DLD1 (cell line): ENCODE results near the gene C7.
"Not testable (repeated sequence)": the region's sequence is repeated elsewhere in the genome, so short reads cannot be mapped to it uniquely, and the experiment has no call there.

Experiments used
- in situ Hi-C: cut with HindIII; loops from 2 replicates; pipeline ENCODE4 v1.10.0; 2017; ENCODE audit warnings: low sequenced_read_pairs

The C7 gene

GRCh38 chr5:40987349-40987748, 78.1 kb downstream of the C7 start:
- in situ Hi-C loops: loop anchor here (5.0 kb wide), 1 partner anchor 60 kb away; no protein-coding TSS in a partner anchor

DNA sequence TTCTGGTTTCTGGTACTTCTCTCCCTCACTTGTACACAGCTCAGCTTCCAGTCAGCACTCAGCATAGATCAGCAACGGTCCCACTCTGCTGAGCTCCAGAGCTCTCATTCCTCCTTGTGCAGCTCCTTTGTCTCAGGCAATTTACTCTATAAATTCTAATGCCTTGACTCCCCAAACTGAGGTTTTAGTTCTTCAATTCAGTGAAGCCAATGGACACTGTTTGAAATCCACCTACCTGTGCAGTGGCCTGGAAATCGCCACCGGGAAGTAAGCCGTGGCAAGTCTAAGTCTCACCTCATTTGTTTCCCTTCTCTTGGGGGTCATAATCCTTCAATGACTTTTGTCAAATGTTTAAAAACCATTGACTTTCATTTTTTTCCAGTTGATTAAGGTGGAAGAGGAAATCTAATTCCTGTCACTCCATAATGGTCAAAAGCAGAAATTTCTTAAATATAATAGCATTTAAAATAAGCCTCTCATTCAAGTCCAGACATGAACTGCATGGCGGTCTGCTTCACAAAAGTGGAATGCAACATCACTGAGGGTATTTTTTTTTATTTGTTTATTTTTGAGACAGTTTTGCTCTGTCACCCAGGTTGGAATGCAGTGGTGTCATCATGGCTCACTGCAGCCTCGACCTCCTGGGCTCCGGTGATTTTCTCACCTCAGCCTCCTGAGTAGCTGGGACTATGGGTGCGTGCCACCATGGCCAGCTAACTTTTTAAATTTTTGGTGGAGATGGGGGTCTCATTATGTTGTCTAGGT, 79.6 kb downstream of the C7 start:
- in situ Hi-C loops: loop anchor here (5.0 kb wide), 1 partner anchor 58 kb away; no protein-coding TSS in a partner anchor

DNA sequence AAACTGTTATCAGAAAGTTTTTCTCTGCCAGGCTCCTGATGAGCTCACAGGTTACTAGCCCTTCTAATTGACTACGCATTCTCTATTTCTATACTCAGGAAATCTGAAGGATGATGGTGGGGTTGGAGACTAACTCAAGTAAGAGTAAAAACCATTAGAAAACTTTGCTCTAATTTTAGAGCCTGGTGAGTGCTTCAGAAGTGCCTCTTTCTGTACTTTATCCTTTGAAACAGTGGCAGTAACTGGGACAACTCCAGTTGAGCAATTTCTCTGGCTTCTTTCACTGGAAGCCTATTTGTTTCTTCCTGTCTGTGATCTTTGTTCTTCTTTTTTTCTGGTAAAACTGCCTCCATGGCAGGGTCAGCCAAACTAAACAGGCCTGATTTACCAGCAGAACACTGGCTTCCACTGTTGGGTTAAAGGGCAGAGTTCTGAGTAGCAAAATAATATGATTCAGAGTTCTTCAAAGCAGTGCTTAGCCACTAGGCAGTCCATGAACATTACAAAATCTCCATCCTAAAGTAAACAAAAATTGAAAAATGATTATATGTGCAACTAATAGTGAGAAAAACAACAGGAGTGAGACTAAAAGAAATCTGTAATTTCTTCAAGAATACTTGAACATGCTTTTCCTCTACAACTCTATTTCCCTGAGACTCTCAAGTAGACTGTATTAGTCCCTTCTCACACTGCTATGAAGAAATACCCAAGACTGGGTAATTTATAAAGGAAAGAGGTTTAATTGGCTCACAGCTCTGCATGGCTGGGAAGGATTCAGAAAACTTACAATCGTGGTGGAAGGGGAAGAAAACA, 82.1 kb downstream of the C7 start:
- in situ Hi-C loops: no loop called here

DNA sequence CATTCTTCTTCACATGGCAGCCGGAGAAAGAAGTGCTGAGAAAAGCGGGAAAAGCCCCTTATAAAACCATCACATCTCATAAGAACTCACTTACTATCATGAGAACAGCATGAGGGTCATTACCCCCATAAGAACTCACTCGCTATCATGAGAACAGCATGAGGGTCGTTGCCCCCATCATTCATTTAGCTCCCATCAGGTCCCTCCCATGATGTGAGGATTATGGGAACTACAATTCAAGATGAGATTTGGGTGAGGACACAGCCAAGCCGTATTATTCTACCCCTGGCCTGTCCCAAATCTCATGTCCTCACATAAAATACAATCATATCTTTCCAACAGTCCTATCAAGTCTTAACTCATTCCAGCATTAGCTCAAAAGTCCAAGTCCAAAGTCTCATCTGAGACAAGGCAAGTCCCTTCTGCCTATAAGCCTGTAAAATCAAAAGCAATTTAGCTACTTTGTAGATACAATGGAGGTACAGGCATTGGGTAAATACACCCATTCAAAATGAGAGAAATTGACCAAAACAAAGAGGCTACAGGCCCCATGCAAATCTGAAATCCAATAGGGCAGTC, 82.8 kb downstream of the C7 start:
- in situ Hi-C loops: no loop called here

DNA sequence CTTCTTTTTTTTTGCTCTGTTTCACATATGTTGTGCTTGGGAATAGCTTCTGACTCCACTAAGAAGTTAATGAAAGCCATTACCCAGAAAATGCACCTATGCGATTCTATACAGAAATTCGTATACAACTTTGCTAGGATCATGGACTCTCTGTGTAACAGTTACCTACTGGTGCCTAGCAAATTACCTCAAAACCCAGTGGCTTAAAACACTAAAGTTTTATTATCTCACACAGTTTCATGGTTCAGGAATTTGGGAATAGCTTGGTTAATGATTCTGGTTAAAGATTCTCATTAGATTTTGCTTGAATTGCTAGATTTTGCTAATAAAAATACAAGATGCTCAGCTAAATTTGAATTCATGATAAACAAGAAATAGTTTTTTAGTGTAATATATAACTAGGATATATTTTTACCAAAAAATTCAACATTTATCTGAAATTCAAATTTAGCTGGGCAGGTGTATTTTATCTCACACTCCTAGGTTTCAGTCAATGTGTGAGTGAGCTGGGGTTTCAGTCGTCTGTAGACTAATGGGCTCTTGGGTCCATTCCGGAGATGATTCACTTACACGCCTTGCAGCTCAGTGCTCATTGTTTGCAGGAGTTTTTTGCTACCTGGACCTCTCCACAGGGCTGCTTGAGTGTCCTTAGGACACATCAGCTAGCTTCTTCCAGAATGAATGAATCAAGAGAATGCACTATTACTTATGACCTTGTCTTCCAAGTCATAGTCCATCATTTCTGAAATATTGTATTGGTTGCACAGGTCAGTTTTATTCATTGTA, 86.7 kb downstream of the C7 start:
- in situ Hi-C loops: no loop called here

- in situ Hi-C loops: no loop called here
Observed at GRCh38 chr5:40999142-40999541, 89.8 kb downstream of the C7 start.

DNA sequence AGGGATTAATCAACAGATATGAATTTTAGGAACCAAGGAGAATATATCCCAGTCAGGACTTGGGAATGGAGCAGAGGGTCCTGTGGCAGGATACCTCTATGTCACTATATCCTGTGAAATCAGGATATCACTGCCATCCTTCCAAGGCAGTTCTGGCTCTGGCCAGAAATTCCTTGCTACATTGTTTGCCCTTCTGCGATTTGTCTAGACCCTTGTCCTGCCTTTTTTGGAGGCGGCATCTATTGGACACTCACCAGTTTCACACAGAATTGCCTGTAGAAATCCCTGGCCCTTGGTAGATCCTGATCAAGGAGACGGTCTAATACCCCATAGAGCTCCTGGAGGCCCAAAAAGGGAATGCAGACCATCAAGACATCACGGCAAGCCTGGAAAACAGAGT, 90.7 kb downstream of the C7 start:
- in situ Hi-C loops: no loop called here

GRCh38 chr5:41003670-41004376, 94.5 kb downstream of the C7 start:
- in situ Hi-C loops: no loop called here

GRCh38 chr5:41004931-41005330, 95.6 kb downstream of the C7 start:
- in situ Hi-C loops: no loop called here

- in situ Hi-C loops: no loop called here
Observed at GRCh38 chr5:41009232-41009631, 99.9 kb downstream of the C7 start.

- in situ Hi-C loops: no loop called here
Observed at GRCh38 chr5:41010572-41010971, 101.3 kb downstream of the C7 start.

GRCh38 chr5:41012318-41012717, 103.0 kb downstream of the C7 start:
- in situ Hi-C loops: no loop called here

DNA sequence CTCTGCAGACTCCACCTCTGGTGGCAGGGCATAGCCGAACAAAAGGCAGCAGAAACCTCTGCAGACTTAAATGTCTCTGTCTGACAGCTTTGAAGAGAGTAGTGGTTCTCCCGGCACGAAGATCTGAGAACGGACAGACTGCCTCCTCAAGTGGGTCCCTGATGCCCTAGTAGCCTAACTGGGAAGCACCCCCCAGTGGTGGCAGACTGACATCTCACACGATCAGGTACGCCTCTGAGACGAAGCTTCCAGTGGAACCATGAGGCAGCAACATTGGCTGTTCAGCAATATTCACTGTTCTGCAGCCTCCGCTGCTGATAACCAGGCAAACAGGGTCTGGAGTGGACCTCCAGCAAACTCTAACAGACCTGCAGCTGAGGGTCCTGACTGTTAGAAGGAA, 113.3 kb downstream of the C7 start:
- in situ Hi-C loops: not testable (repeated sequence)
